ENCODE data around the gene TRIM71. TPM values are rescaled to one million over a fixed set of nuclear protein-coding genes. Genes with fewer than 3 reads are reported as not detected.

Gene TRIM71
- total and polyA plus RNA-seq, 7 donors: not detected

DNA sequence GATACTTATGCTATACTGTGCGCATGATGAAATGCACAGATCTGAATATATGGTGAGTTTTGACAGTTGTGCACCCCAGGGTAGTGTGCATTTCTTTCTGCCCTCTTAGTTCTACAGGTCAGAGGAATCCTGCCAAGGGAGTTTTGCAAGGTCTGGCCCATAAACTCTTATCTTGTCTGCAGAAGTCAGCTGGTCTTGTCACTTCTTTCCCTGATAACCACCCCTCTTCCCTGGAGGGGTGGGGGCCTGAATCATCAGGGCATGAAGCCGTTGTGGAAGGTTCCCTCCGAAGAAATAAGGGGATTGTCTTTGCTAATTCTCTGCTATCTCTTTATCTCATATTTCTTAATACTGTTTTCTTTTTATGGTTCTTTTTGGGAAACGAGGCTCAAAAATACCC, 30.4 kb downstream of the TRIM71 start:
- H3K9me3 ChIP-seq: no peaks in the 10 kb centered on the region
- H3K36me3 ChIP-seq: no peaks in the 10 kb centered on the region
- 51 to 66% methylated on average over 4 of the region's 4 CpGs for WGBS, 2 donors
- H3K4me3 ChIP-seq: no peak overlapping the region
- no peaks in the 10 kb centered on the region for H3K27me3 ChIP-seq
- no peak overlapping the region for H3K27ac ChIP-seq
- TF ChIP-seq POLR2AphosphoS5 (IDR thresholded peaks at IDR 0.05) (no peak), POLR2A (IDR thresholded peaks at IDR 0.05) (no peak), EP300 (IDR thresholded peaks at IDR 0.05) (no peak)
- TF ChIP-seq, protein P1, sequence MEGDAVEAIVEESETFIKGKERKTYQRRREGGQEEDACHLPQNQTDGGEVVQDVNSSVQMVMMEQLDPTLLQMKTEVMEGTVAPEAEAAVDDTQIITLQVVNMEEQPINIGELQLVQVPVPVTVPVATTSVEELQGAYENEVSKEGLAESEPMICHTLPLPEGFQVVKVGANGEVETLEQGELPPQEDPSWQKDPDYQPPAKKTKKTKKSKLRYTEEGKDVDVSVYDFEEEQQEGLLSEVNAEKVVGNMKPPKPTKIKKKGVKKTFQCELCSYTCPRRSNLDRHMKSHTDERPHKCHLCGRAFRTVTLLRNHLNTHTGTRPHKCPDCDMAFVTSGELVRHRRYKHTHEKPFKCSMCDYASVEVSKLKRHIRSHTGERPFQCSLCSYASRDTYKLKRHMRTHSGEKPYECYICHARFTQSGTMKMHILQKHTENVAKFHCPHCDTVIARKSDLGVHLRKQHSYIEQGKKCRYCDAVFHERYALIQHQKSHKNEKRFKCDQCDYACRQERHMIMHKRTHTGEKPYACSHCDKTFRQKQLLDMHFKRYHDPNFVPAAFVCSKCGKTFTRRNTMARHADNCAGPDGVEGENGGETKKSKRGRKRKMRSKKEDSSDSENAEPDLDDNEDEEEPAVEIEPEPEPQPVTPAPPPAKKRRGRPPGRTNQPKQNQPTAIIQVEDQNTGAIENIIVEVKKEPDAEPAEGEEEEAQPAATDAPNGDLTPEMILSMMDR (IDR thresholded peaks at IDR 0.05): no peak
- DNase-seq: no peak
- no peaks in the 10 kb centered on the region for H3K4me1 ChIP-seq
- intact Hi-C loops (cut with DNase I): no loop called here

DNA sequence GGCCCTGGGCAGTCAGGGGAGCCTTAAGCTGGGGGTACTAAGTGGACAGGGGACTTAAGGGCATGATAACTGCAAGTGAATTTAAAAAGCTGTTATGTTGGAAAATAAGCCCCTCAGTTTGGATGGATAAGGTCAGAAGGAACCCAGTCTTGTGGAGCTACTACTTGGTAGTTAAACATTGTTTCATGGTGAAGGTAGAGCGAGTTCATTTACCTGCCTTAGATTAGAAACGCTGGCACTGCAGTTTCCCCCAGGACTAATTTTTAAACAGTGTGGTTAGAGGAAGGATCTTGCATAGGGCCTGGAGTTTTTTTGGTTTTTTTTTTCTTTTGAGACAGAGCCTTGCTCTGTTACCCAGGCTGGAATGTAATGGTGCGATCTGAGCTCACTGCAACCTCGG, 31.2 kb downstream of the TRIM71 start:
- no peak for DNase-seq
- H3K4me1 ChIP-seq: no peaks in the 10 kb centered on the region
- WGBS, 2 donors: 85 to 90% methylated on average over 4 of the region's 4 CpGs
- no peak overlapping the region for H3K27ac ChIP-seq
- H3K36me3 ChIP-seq: no peaks in the 10 kb centered on the region
- TF ChIP-seq, protein P1 (IDR thresholded peaks at IDR 0.05): no peak
- no peak for TF ChIP-seq POLR2A (IDR thresholded peaks at IDR 0.05)
- TF ChIP-seq EP300 (IDR thresholded peaks at IDR 0.05): no peak
- no peaks in the 10 kb centered on the region for H3K27me3 ChIP-seq
- intact Hi-C loops (cut with DNase I): no loop called here
- no peak overlapping the region for H3K4me3 ChIP-seq
- no peaks in the 10 kb centered on the region for H3K9me3 ChIP-seq

DNA sequence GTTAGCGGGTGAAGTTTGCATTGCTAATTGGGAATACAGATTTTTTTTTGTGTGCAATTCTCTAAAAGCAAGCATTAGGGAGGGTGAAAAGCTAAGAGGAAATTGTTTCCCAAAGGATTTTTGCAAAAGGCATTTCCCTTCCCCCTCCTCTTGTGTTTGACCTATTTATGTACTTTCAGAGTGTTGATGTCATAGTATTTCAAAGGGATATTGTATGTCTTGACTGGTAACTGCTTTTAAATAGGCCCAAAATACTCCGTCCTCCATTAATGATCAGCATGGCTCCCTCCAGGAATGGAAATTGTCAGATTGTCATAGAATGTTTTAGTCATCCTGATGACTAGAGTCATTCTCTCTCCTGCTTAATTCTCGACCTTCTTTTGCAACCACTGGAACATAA, 32.4 kb downstream of the TRIM71 start:
- 75 to 76% methylated on average over 3 of the region's 3 CpGs for WGBS, 2 donors
- no peaks in the 10 kb centered on the region for H3K9me3 ChIP-seq
- no peaks in the 10 kb centered on the region for H3K27me3 ChIP-seq
- intact Hi-C loops (cut with DNase I): no loop called here
- H3K4me1 ChIP-seq: no peaks in the 10 kb centered on the region
- H3K27ac ChIP-seq: no peak overlapping the region
- no peak for DNase-seq
- H3K4me3 ChIP-seq: no peak overlapping the region
- TF ChIP-seq POLR2A (IDR thresholded peaks at IDR 0.05) (no peak), EP300 (IDR thresholded peaks at IDR 0.05) (no peak), POLR2AphosphoS5 (IDR thresholded peaks at IDR 0.05) (no peak)
- TF ChIP-seq, protein P1 (IDR thresholded peaks at IDR 0.05): no peak
- H3K36me3 ChIP-seq: no peaks in the 10 kb centered on the region

DNA sequence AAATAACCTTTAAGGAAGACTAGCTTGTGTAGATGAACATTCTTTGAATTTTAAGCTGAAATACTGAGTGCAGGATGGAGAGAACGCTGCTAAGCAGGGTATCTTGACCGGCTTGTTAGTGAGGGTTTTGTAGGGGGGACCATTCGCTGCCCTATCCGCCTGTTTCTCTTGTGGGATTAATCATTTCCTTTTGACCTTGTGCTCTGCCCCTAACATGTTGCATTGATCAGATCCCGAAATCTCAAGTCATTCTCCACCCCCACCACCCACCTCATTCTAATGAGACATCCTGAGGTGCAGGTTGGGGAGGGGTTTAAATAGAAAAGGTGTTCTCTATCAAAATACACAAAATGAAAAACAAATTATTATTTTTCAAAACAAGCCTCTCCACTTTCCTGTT, 32.8 kb downstream of the TRIM71 start:
- 87 to 88% methylated on average over 5 of the region's 5 CpGs for WGBS, 2 donors
- no peaks in the 10 kb centered on the region for H3K9me3 ChIP-seq
- no peak for DNase-seq
- H3K4me1 ChIP-seq: no peaks in the 10 kb centered on the region
- H3K27ac ChIP-seq: no peak overlapping the region
- H3K27me3 ChIP-seq: no peaks in the 10 kb centered on the region
- H3K36me3 ChIP-seq: no peaks in the 10 kb centered on the region
- intact Hi-C loops (cut with DNase I): no loop called here
- TF ChIP-seq EP300 (IDR thresholded peaks at IDR 0.05) (no peak), POLR2A (IDR thresholded peaks at IDR 0.05) (no peak), POLR2AphosphoS5 (IDR thresholded peaks at IDR 0.05) (no peak)
- TF ChIP-seq, protein P1 (IDR thresholded peaks at IDR 0.05): no peak
- no peak overlapping the region for H3K4me3 ChIP-seq

DNA sequence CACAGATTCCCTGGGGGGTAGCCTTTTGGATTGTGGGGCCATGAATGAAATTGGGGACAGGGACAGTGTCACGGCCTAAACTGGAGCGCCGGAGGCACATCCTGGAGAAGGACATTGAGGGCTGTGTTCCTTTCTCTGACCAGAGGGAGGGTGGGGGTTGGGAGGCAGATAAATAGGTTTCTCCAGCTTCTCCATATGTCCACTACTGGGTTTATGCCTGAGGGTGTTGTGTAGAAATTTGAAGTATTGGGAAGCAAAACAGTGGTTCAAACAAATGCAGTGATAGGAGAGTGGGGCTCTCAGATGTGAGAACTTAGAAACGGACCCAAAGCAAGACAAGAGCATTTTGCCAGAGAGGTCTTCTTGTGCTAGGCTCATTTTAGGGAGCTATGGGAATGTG, 34.3 kb downstream of the TRIM71 start:
- no peak for DNase-seq
- H3K27ac ChIP-seq: no peak overlapping the region
- TF ChIP-seq, protein P1 (IDR thresholded peaks at IDR 0.05): no peak
- TF ChIP-seq EP300 (IDR thresholded peaks at IDR 0.05) (no peak), POLR2A (IDR thresholded peaks at IDR 0.05) (no peak)
- no peaks in the 10 kb centered on the region for H3K9me3 ChIP-seq
- H3K27me3 ChIP-seq: no peaks in the 10 kb centered on the region
- H3K4me3 ChIP-seq: no peak overlapping the region
- no peaks in the 10 kb centered on the region for H3K4me1 ChIP-seq
- intact Hi-C loops (cut with DNase I): no loop called here
- H3K36me3 ChIP-seq: no peaks in the 10 kb centered on the region
- 92 to 93% methylated on average over 4 of the region's 4 CpGs for WGBS, 2 donors
